ENCODE measurements around the gene MAGEB17.

Gene MAGEB17

DNA sequence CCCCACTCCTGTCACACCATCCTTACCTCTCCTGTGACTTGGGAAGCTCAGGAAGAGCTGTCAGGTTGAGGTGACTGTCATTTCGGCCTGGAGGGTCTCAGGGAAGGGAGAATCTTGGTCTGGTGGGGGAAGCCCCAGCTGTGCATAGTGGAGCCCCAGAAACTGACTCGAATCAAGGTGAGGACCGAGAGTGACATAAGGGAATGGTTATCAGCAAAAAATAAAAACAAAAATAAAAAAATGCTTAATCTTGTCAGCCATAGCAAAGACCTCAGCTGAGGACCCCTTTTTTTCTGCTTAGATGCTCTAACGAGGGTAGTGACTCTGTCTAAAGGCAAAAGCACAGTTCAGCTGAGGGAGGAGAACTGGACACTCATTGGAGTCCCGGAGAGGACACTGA is at the start of gene MAGEB17:
TSS of gene MAGEB17 (plus strand) at position 301 of the 400 bp plus-strand sequence. CDS start 2,902 bp downstream, outside the sequence.
- TF ChIP-seq, protein P1, sequence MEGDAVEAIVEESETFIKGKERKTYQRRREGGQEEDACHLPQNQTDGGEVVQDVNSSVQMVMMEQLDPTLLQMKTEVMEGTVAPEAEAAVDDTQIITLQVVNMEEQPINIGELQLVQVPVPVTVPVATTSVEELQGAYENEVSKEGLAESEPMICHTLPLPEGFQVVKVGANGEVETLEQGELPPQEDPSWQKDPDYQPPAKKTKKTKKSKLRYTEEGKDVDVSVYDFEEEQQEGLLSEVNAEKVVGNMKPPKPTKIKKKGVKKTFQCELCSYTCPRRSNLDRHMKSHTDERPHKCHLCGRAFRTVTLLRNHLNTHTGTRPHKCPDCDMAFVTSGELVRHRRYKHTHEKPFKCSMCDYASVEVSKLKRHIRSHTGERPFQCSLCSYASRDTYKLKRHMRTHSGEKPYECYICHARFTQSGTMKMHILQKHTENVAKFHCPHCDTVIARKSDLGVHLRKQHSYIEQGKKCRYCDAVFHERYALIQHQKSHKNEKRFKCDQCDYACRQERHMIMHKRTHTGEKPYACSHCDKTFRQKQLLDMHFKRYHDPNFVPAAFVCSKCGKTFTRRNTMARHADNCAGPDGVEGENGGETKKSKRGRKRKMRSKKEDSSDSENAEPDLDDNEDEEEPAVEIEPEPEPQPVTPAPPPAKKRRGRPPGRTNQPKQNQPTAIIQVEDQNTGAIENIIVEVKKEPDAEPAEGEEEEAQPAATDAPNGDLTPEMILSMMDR (IDR thresholded peaks at IDR 0.05): no peak
- intact Hi-C loops (cut with DNase I; ENCODE audit: low total_unique reads): no loop called here
- no peak within 1 kb of the TSS for H3K27ac ChIP-seq
- H3K4me3 ChIP-seq: no peak within 1 kb of the TSS
- no peaks in the 10 kb centered on the region for H3K36me3 ChIP-seq
- H3K27me3 ChIP-seq: no peaks in the 10 kb centered on the region
- no peak for DNase-seq
- no peaks in the 10 kb centered on the region for H3K4me1 ChIP-seq
- peaks cover 0 to 6% (median 0%) of the 10 kb centered on the region in 3 donors for H3K9me3 ChIP-seq

- peaks cover 0 to 10% (median 0%) of the 10 kb centered on the region in 3 donors for H3K9me3 ChIP-seq
- no peak overlapping the region for H3K27ac ChIP-seq
- intact Hi-C loops (cut with DNase I; ENCODE audit: low total_unique reads): no loop called here
- no peaks in the 10 kb centered on the region for H3K4me1 ChIP-seq
- no peak for DNase-seq
- no peaks in the 10 kb centered on the region for H3K36me3 ChIP-seq
- no peaks in the 10 kb centered on the region for H3K27me3 ChIP-seq
- no peak overlapping the region for H3K4me3 ChIP-seq
- TF ChIP-seq, protein P1 (IDR thresholded peaks at IDR 0.05): no peak
Measured at GRCh38 chrX:16119353-16120220, 47.7 kb upstream of the MAGEB17 start.

GRCh38 chrX:16120431-16120830 is 46.9 kb upstream of the MAGEB17 start:
- intact Hi-C loops (cut with DNase I; ENCODE audit: low total_unique reads): no loop called here
- DNase-seq: no peak
- Histone ChIP-seq H3K9me3 (peaks cover 0 to 10% (median 0%) of the 10 kb centered on the region in 3 donors), H3K27me3 (no peaks in the 10 kb centered on the region), H3K4me1 (no peaks in the 10 kb centered on the region), H3K27ac (no peak overlapping the region), H3K4me3 (no peak overlapping the region), H3K36me3 (no peaks in the 10 kb centered on the region)
- TF ChIP-seq, protein P1 (IDR thresholded peaks at IDR 0.05): no peak

DNA sequence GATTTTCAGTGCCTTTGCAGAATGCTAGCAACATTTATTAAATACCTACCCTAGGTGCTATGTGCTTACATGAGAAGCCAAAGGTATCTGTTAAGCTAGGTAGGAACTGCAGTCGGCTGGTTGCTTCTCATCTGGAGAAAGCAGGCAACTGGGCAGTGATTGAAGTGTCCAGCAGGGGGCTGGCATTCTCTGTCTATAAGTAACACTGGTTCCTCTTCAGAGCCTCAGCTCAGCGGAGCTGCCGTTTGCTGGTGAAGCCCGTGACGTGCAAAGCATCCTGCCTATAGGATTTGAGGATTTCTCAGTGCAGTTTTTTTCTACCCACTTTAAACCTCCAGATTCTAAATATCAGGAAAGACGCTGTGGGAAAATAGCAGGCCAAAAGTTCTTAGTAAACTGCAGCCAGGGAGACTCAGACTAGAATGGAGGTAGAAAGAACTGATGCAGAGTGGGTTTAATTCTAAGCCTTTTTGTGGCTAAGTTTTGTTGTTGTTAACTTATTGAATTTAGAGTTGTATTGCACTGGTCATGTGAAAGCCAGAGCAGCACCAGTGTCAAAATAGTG is 44.0 kb upstream of the MAGEB17 start, which contains the start of gene GRPR:
TSS of gene GRPR (plus strand) at position 344 of the 565 bp plus-strand sequence. CDS start 389 bp downstream, outside the sequence.
- peak; percentile 69 to 70 for DNase-seq
- Histone ChIP-seq H3K27ac (no peak within 1 kb of the TSS), H3K9me3 (peaks cover 0 to 3% (median 0%) of the 10 kb centered on the region in 3 donors), H3K27me3 (no peaks in the 10 kb centered on the region), H3K4me3 (no peak within 1 kb of the TSS), H3K4me1 (no peaks in the 10 kb centered on the region), H3K36me3 (no peaks in the 10 kb centered on the region)
- TF ChIP-seq, protein P1 (IDR thresholded peaks at IDR 0.05): peak; percentile 42 to 51
- intact Hi-C loops (cut with DNase I; ENCODE audit: low total_unique reads): no loop called here

GRCh38 chrX:16124201-16124600 is 43.1 kb upstream of the MAGEB17 start:
- Histone ChIP-seq H3K9me3 (peaks cover 0 to 2% (median 0%) of the 10 kb centered on the region in 3 donors), H3K27ac (no peak overlapping the region), H3K27me3 (no peaks in the 10 kb centered on the region), H3K36me3 (no peaks in the 10 kb centered on the region), H3K4me1 (no peaks in the 10 kb centered on the region), H3K4me3 (no peak overlapping the region)
- no peak for DNase-seq
- intact Hi-C loops (cut with DNase I; ENCODE audit: low total_unique reads): no loop called here
- TF ChIP-seq, protein P1 (IDR thresholded peaks at IDR 0.05): no peak
